ENCODE results near the gene PITX2. TPM values are rescaled to one million over a fixed set of nuclear protein-coding genes. Genes with fewer than 3 reads are reported as not detected.

Gene PITX2
- total RNA-seq, 1 donor from 2014 or later = not detected

- Mint-ChIP-seq H3K36me3 (ENCODE audit: unreplicated experiment) (no peaks in the 10 kb centered on the region), H3K4me3 (ENCODE audit: unreplicated experiment) (no peak overlapping the region), H3K4me1 (ENCODE audit: unreplicated experiment) (peaks cover 7% of the 10 kb centered on the region), H3K9me3 (ENCODE audit: unreplicated experiment) (no peaks in the 10 kb centered on the region), H3K27ac (ENCODE audit: unreplicated experiment) (no peak overlapping the region), H3K27me3 (ENCODE audit: unreplicated experiment) (peaks cover 66% of the 10 kb centered on the region)
- TF ChIP-seq CTCF (IDR thresholded peaks at IDR 0.05) = no peak
- no peak for DNase-seq (ENCODE audit: extremely low spot score, unreplicated experiment)
These were observed 9.1 kb downstream of the PITX2 start for GRCh38 chr4:110613745-110614144.

- Mint-ChIP-seq H3K27ac (ENCODE audit: unreplicated experiment) (no peak overlapping the region), H3K9me3 (ENCODE audit: unreplicated experiment) (no peaks in the 10 kb centered on the region)
These were observed 10.1 kb downstream of the PITX2 start for GRCh38 chr4:110612631-110613269.

GRCh38 chr4:110611968-110612447, 10.9 kb downstream of the PITX2 start:
- no peaks in the 10 kb centered on the region for H3K9me3 Mint-ChIP-seq (ENCODE audit: unreplicated experiment)
- no peak overlapping the region for H3K4me3 Mint-ChIP-seq (ENCODE audit: unreplicated experiment)
- H3K27ac Mint-ChIP-seq (ENCODE audit: unreplicated experiment) = no peak overlapping the region
- H3K27me3 Mint-ChIP-seq (ENCODE audit: unreplicated experiment) = peaks cover 58% of the 10 kb centered on the region
- TF ChIP-seq CTCF (IDR thresholded peaks at IDR 0.05) = no peak
- no peaks in the 10 kb centered on the region for H3K4me1 Mint-ChIP-seq (ENCODE audit: unreplicated experiment)
- no peak for DNase-seq (ENCODE audit: extremely low spot score, unreplicated experiment)
- no peaks in the 10 kb centered on the region for H3K36me3 Mint-ChIP-seq (ENCODE audit: unreplicated experiment)

More at GRCh38 chr4:110612631-110613269, 10.1 kb downstream of the PITX2 start:
- peaks cover 64% of the 10 kb centered on the region for H3K27me3 Mint-ChIP-seq (ENCODE audit: unreplicated experiment)
- H3K4me3 Mint-ChIP-seq (ENCODE audit: unreplicated experiment) = no peak overlapping the region
- no peaks in the 10 kb centered on the region for H3K36me3 Mint-ChIP-seq (ENCODE audit: unreplicated experiment)
- DNase-seq (ENCODE audit: extremely low spot score, unreplicated experiment) = no peak
- peaks cover under 1% of the 10 kb centered on the region for H3K4me1 Mint-ChIP-seq (ENCODE audit: unreplicated experiment)
- TF ChIP-seq CTCF (IDR thresholded peaks at IDR 0.05) = no peak

- no peak for DNase-seq (ENCODE audit: extremely low spot score, unreplicated experiment)
- Mint-ChIP-seq H3K9me3 (ENCODE audit: unreplicated experiment) (no peaks in the 10 kb centered on the region), H3K4me1 (ENCODE audit: unreplicated experiment) (no peaks in the 10 kb centered on the region), H3K4me3 (ENCODE audit: unreplicated experiment) (no peak overlapping the region), H3K36me3 (ENCODE audit: unreplicated experiment) (no peaks in the 10 kb centered on the region), H3K27me3 (ENCODE audit: unreplicated experiment) (peaks cover 50% of the 10 kb centered on the region), H3K27ac (ENCODE audit: unreplicated experiment) (no peak overlapping the region)
- TF ChIP-seq CTCF (IDR thresholded peaks at IDR 0.05) = no peak
These were observed 11.7 kb downstream of the PITX2 start for GRCh38 chr4:110610940-110611831.

GRCh38 chr4:110610620-110610939, 12.3 kb downstream of the PITX2 start:
- H3K27me3 Mint-ChIP-seq (ENCODE audit: unreplicated experiment) = peaks cover 44% of the 10 kb centered on the region
- H3K9me3 Mint-ChIP-seq (ENCODE audit: unreplicated experiment) = no peaks in the 10 kb centered on the region
- H3K27ac Mint-ChIP-seq (ENCODE audit: unreplicated experiment) = no peak overlapping the region
- H3K36me3 Mint-ChIP-seq (ENCODE audit: unreplicated experiment) = no peaks in the 10 kb centered on the region
- DNase-seq (ENCODE audit: extremely low spot score, unreplicated experiment) = no peak
- H3K4me3 Mint-ChIP-seq (ENCODE audit: unreplicated experiment) = no peak overlapping the region
- no peak for TF ChIP-seq CTCF (IDR thresholded peaks at IDR 0.05)
- H3K4me1 Mint-ChIP-seq (ENCODE audit: unreplicated experiment) = no peaks in the 10 kb centered on the region

All from osteocyte (in vitro differentiated cells).